GM19463 (cell line): ENCODE data around the gene AADAT.
"Not testable (repeated sequence)": the region's sequence is repeated elsewhere in the genome, so short reads cannot be mapped to it uniquely, and the experiment has no call there.

Experiments used
- ATAC-seq: cut with Tn5 transposase; IDR thresholded peaks from one replicate; pipeline ENCODE4 v1.9.1; 2021; ENCODE audit warnings: mild to moderate bottlenecking, moderate library complexity; ENCODE audit not compliant: unreplicated experiment

The AADAT gene

DNA sequence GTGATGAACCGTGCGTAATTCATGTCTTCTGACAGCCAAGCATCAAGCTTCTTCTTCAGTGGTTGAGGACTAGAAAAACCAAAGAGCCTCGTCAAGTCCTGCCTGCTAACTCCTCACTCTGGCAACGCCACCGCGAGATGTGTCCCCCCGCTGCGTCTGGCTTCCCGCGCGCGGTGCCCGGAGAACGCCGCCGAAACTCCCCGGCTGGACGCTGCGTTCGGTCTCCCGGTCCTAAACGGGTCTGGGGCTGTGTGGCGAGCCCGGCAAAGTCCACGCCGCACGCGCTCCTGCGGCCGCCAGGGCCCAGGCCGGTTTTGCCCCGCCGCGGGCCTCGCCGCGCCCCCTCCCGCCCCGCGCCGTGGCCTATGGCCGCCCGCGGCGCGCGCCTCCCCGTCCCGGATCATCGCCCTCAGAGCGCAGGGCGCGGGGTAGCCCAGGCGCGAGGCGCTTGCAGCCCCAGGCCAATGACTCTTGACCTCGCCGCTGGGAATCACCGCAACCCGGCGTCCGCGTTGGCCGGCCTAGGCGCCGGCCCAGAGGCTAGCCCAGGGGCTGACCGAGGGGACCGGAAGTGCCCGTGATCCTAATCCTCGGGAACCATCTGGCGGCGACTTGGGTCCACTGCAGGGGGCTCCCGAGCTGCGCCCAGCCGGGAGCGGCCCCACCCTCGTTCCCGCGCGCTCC is at the start of gene AADAT:
AADAT (minus strand) TSS at position 289 of the 684 bp plus-strand sequence; CDS start at position 23, 266 bp downstream.
- ATAC-seq = peak; percentile 90

DNA sequence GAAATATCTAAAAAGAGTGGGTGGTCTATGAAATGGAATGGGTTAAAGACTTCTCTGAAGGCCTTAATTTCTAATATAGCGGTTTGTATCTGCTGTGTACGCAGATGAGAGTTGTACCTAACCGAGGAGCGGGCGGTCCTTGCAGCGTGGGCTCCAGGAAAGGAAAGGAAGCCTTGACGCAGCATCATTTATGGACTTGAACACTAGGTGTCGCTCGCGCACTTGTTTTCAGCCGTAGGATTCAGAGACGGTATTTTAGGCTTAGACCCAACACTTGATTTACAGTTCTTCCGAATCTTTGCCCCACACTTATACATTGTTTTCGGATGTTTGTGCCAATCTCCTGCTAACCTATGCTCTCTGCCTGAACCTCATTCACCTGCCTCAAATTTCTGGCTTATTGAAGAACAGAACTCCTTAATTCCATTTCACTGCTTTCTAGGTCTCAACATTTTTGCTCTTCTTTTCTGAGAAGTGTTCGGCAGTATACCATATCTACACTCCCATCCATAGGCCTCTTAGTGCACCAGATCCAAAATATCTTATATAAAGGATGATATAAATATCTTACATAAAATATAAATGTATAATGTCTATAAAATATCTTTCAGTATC is 48.9 kb upstream of the AADAT start:
- ATAC-seq = peak; percentile 96

DNA sequence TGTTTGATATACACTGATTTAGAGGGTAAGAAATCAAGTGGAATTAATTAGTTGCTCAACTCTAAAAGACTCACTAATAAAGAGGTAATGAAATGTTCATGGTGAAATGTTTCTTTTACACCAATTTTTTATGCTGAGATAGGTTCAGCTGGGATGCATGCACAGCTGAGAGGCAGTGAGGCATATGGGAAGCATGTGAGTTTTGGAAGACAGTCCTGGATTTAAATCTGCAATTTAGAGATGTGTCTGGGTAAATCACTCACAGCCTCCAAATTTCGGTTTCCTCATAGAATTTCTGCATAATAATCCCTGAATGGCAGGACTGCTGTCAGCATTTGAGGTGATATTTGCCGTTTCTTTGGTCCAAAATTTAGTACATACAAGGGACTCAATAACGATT is 48.2 kb upstream of the AADAT start:
- no peak for ATAC-seq

DNA sequence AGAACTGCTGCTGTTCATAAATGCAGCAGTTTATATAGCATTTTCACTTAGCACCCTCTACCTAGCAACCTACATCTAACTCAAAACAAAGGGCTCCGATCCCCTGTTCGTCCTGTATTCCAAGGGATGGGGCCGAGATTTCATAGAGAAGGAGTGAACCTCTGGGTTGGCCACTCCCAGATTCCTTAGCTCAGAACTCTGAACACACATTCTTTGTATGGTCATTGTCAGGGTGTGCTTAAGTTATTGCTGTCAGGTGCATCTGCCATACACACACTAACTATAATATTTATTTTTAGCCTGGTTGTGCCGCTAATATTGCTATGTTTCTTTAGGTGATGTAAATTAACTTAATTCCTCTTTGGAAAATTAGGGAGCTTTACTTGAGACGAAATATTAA is 47.7 kb upstream of the AADAT start:
- ATAC-seq = no peak

DNA sequence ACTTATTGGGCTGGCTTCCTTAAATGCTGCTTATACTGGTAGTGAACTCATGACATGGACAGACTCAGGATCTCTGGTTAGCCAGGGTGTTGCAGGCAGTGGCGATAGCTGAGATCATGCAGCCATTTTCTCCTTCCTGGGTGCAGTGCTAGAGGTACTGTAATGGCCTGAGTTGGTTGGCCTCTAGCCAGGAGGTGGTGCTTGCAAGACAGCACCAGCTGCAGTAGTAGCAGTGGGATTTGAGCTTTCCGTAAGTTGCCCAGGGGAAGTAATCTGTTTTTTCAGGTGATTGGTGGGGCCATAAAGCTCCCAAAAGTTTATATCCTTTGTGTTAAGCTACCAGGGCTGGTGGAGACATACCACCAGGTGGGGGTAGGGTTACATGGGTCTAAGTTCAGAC is 45.1 kb upstream of the AADAT start:
- ATAC-seq = no peak

DNA sequence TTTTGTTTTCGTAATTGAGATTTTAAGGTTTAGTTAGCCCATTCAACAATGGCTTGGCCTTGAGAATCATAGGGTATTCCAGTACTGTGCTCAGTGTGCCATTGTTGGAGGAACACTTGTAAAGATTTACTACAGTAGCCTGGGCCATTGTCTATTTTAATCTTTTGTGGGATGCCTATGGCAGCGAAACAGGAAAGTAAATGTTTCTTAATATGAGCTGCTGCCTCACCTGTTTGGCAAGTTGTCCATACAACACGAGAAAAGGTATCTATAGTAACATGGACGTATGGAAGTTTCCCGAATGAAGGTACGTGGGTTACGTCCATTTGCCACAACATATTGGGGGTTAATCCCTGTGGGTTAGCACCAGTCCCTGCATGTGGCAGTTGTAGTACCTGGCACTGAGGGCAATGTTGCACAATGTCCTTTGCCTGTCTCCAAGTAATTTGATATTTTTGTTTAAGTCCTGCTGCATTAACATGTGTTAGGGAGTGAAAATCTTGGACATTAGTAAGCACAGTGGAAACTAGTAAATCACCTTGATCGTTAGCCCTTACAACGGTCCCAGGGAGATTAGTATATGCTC is 38.6 kb upstream of the AADAT start:
- no peak for ATAC-seq

DNA sequence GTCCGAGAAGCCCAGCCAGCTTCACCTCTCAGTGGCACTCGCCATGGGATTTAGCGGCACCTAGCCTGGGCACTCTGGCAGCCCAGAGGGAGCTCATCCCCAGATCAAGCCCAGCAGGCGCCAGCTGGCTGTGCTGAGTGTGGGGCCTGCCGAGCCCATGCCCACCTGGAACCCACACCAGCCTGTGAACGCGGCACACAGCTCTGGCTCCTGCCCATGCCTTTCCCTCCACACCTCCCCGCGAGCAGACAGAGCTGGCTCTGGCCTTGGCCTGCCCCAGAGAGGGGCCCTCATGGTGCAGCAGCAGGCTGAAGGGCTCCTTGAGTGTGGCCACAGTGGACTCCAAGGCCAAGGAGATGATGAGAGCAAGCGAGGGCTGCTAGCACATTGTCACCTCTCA is 38.0 kb upstream of the AADAT start:
- ATAC-seq = no peak

DNA sequence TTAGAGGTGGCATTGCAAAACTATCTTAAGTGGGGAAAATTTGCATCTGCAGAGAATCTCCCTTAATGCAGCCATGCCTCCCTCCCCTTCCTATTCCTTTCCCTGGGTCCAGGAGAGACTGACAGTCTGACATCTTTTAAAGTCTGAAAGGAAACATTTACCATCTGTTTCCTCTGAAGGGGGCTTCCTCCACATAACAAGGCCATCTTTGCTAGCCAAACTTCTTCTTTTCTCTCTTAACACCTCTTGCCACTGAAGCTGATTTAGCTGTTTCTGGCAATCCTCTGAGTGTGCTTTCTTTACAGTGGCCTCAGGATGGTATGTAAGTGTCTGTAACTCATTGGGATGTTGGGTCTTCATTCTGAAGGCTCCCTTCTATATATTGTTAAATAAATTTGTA is 34.6 kb upstream of the AADAT start:
- no peak for ATAC-seq

DNA sequence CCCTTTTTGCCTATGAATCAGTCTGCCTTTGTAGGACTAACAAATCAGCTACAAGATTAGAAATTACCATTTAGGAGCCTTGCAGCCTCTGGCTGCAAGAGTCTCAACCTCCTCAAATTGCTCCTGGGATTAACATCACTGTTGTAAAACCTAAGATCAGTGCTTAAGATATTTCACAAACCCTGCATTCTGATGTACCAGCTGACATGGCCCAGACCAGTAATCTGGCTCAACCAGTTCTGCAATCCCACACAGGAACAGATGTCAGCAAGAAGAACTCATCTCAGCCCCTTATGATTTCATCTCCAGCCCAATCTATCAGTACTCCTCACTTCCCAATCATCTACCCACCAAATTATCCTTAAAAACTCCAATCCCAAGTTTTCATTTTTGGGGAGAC is 32.5 kb upstream of the AADAT start:
- ATAC-seq = no peak

DNA sequence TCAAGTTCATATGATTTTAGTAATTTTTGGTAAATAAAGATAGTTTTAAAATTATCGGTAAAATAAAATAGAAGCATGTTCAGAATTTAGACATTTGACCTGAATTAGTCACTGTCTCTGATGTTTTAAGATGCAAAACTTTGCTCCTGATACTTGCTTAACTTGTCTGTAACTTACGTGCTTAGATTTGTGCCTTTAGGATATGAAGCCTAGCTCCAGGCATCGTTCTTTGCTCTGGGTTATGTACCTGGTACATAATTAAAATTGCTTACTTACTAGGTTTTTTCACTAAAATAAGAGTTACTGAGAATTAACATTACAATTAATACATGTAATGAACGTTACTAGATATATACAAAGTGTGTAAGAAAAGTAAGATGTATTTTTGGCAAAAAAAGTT is 24.9 kb upstream of the AADAT start:
- ATAC-seq = no peak

DNA sequence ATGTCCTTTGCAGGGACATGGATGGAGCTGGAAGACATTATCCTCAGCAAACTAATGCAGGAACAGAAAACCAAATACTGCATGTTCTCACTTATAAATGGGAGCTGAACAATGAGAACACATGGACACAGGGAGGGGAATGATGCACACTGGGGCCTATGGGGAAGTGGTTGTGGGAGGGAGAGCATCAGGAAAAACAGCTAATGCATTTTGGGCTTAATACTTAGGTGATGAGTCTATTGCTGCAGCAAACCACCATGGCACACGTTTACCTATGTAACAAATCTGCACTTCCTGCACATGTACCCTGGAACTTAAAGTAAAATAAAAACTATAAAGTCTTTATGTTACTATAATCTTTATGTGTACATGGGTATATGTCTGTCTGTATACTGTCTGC is 24.4 kb upstream of the AADAT start:
- not testable (repeated sequence) for ATAC-seq

DNA sequence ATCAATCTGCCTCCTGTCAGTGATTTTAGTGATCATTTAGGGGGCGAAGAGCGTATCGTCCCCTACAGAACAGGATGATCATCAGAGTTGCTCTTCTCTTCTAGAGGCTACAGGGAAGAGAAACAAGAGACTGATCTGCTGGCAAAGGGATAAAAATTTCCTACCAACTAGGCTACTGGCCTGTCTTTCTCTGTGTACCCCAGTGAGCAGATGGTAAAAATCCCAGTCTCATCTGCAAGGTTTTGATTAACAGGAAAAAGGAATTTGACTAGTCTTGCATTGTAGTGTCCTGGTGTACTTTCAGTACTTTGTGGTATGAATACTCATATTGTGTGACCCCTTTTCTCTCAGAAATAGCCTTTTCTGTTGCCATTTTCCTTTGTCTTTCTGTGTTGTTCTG is 21.8 kb upstream of the AADAT start:
- ATAC-seq = no peak

DNA sequence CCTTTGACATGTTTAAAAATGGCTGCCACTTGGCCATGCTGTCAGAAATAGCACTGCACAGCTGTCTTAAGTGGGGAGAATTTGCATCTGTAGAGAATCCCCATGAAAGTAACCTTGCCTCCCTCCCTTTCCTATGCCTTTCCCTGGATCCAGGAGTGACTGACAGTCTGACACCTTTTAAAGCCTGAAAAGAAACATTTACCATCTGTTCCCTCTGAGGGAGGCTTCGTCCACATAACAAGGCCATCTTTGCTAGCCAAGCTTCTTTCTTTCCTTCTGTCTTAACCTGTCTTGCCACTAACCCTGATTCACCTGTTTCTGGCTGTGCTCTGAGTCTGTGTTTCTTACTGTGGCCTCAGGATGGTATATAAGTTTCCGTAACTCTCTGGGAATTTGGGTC is 21.3 kb upstream of the AADAT start:
- no peak for ATAC-seq

DNA sequence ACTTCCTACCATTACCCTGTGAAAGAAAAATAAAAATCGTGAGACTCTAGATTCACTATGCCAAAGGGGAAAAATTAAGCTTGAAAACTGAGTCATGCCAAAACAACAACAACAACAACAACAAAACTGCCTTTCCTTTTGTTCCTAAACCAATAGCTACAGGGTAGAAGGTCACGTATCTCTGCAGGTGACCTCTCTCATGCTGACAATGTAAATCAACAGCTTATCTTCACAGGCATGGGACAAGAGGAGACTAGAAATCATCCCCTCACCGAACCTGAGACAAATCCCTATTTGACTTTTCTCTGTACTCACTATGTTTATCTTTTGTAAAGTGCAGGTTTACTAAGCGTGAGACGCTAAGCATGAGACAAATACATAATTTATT is 20.5 kb upstream of the AADAT start:
- no peak for ATAC-seq

DNA sequence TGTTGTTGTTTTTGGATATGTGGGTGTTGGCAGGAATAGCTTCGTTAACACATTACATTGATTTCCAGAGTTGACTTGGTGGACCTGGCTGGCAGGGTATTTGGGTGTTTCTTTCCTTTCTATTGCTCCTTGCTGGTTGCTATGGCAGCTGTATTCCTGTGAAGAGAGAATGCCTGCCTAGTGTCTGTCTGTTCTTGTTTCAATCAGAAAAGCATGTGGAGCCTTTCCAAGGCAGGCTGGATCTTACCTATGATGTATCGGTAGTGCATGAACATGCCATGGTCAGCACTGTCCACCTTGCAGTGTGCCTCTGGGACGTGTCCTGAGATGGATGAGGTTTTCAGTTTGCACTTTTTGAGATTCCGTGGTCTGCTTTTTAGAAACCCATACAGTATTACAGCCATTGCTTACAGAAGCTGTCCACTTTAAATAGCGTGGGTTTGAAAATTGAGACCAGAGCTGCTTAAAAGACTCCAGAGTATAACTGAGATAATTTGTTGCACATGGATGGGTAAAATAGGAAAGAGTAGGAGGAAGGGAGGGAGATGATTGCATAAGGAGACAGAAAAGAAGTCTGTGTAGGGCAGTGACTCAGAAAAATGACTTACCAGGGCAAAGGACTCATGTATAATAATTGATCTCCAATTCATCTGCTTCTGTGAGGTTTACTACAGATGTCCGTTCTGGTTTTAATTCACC is 20.0 kb upstream of the AADAT start:
- ATAC-seq = no peak

DNA sequence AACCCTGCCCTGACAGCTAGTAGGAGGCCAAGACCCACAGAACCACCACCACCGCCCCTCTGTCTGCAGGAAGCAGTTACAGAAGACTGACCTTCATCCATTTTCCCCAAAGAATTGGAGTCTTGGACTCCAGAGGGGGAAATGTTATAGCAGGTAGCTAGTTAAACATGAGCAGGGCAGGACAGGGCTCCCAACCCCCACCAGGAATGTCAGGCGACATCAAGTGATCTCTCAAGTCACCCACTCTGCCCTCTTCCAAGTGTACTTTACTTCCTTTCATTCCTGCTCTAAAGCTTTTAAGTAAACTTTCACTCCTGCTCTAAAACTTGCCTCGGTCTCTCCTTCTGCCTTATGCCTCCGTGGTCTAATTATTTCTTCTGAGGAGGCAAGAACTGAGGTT is 17.1 kb upstream of the AADAT start:
- no peak for ATAC-seq

DNA sequence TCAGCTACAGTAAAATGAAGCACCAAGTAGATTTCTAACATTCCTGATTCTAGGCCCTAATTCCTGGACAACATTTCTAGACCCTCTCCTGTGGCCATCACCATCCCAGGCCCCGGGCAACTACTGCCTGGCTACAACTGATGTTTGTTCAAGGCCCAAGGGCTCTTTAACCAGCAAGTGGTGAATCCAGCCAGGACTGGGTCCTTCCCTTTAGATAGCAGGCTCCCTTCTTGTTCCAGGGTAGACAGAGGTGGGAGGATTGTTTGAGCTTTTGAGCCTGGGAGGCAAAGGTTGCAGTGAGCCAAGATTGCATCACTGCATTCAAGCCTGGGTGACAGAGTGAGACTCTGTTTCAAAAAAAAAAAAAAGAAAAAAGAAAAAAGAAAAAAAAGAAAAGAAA is 12.7 kb upstream of the AADAT start:
- ATAC-seq = no peak

DNA sequence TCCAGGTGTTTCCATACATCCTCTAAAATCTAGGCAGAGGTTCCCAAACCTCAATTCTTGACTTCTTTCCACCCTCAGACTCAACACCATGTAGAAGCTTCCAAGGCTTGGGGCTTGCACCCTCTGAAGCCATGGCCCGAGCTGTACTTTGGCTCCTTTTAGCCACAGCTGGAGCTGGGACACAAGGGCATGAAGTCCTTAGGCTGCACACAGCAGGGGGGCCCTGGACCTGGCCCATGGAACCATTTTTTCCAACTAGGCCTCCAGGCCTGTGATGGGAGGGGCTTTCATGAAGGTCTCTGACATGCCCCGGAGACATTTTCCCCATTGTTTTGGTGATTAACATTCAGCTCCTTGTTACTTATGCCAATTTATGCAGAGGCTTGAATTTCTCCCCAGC is 8.4 kb upstream of the AADAT start:
- not testable (repeated sequence) for ATAC-seq

DNA sequence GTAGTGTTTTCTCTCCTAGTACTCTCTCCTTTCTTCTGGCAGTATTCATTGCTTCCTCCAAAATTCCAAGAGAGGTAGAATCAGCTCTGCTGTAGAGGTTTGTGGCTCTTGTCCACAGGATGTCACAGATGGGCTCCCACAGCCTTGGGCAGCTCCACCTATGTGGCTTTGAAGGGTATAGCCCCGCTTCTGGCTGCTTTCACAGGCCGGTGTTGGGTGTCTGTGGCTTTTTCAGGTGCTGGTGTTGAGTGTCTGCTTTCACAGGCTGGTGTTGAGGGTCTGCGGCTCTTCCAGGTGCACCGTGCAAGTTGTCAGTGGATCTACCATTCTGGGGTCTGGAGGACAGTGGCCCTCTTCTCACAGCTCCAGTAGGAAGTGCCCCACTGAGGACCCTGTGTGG is 7.9 kb upstream of the AADAT start:
- no peak for ATAC-seq

DNA sequence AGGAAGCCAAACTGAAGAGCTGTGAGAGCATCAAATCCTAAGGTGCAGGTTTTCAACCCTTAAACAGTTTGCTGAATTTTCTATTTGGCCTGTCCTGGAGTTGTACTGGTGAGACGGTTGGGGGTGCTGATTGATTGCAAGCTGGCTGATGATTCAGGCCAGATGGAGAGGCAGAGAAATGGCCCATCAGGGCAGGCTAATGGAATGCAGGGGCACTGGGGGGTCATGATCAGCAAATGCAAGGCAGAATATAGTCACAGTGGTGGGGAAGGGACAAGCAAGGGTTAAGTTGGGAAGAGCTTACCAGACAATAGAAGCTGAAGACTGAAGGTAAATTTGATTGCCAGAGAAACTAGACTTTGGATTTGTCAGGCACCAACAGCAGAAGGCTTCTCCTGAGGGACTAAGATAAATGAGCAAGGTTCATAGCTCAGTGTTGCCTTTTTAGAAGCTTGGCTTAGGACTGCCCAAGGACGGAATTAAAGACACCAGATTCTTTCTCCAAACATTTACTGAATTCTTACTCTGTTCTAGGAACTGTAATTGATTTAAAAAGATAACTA is 4.3 kb upstream of the AADAT start:
- ATAC-seq = no peak

DNA sequence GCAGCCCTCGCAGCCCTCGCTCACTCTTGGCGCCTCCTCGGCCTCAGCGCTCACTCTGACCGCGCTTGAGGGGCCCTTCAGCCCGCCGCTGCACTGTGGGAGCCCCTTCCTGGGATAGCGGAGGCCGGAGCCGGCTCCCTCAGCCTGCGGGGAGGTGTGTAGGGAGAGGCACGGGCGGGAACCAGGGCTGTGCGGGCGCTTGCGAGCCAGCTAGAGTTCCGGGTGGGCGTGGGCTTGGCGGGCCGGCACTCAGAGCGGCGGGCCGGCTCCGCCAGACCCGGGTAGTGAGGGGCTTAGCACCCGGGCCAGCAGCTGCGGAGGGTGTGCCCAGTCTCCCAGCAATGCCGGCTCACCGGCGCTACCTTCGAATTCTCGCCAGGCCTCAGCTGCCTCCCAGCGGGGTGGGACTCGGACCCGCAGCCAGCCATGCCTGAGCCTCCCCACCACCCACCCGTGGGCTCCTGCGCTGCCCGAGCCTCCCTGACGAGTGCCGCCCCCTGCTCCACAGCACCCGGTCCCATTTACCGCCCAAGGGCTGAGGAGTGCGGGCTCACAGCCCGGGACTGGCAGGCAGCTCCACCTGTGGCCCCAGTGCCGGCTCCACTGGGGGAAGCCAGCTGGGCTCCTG is 1.4 kb upstream of the AADAT start:
- ATAC-seq = no peak
